H9 (cell line): ENCODE data around the gene CADPS2. TPM values are rescaled to one million over a fixed set of nuclear protein-coding genes. Genes with fewer than 3 reads are reported as not detected.
A peak's percentile ranks its signal among the peaks of the same experiment; 100 is the strongest.

ENCODE experiments used
- DNase-seq: peaks from one replicate; pipeline ENCODE4 v3.0.0-alpha.2; 2017
- H2AFZ ChIP-seq: one replicate; pipeline ENCODE4 v1.6.1; 2013; ENCODE audit warnings: mild to moderate bottlenecking, low read length, control low read depth, moderate library complexity
- H2AK5ac ChIP-seq: 2 replicates; pipeline ENCODE4 v1.6.1; 2013; ENCODE audit warnings: low read length, control low read depth, mixed read lengths; ENCODE audit not compliant: insufficient read length
- H2BK120ac ChIP-seq: one replicate; pipeline ENCODE4 v1.6.1; 2013; ENCODE audit warnings: low read depth, mild to moderate bottlenecking, low read length, control low read depth, inconsistent platforms; ENCODE audit not compliant: poor library complexity, severe bottlenecking
- H2BK12ac ChIP-seq: 2 replicates; pipeline ENCODE4 v1.6.1; 2013; ENCODE audit warnings: low read length, control low read depth, mixed read lengths, low read depth; ENCODE audit not compliant: insufficient read length
- H2BK15ac ChIP-seq: 2 replicates; pipeline ENCODE4 v1.6.1; 2013; ENCODE audit warnings: low read depth, low read length, control low read depth
- H2BK20ac ChIP-seq: one replicate; pipeline ENCODE4 v1.6.1; 2013; ENCODE audit warnings: low read depth, mild to moderate bottlenecking, low read length, control low read depth, inconsistent platforms; ENCODE audit not compliant: poor library complexity, severe bottlenecking
- H2BK5ac ChIP-seq: 2 replicates; pipeline ENCODE4 v1.6.1; 2013; ENCODE audit warnings: low read length, control low read depth, mixed read lengths; ENCODE audit not compliant: insufficient read length
- H3K14ac ChIP-seq: 2 replicates; pipeline ENCODE4 v1.6.1; 2013; ENCODE audit warnings: low read length, control low read depth; ENCODE audit not compliant: insufficient read depth
- H3K18ac ChIP-seq: 2 replicates; pipeline ENCODE4 v1.6.1; 2013; ENCODE audit warnings: low read depth, mild to moderate bottlenecking, mixed read lengths, low read length, control low read depth; ENCODE audit not compliant: insufficient read length
- H3K23ac ChIP-seq: 2 replicates; pipeline ENCODE4 v1.6.1; 2013; ENCODE audit warnings: low read length, control low read depth, mixed read lengths, low read depth; ENCODE audit not compliant: insufficient read length
- H3K23me2 ChIP-seq: 2 replicates; pipeline ENCODE4 v1.6.1; 2013; ENCODE audit warnings: low read depth, mild to moderate bottlenecking, mixed read lengths, low read length, control low read depth; ENCODE audit not compliant: insufficient read length, poor library complexity, severe bottlenecking
- H3K27ac ChIP-seq: 2 replicates; pipeline ENCODE4 v1.5.1; 2013; ENCODE audit warnings: low read length, control low read depth, mixed read lengths, low read depth; ENCODE audit not compliant: insufficient read length
- H3K27me3 ChIP-seq: 2 replicates; pipeline ENCODE4 v1.6.1; 2013; ENCODE audit warnings: low read length, control low read depth, inconsistent platforms; ENCODE audit not compliant: insufficient read depth
- H3K4ac ChIP-seq: 2 replicates; pipeline ENCODE4 v1.6.1; 2013; ENCODE audit warnings: low read depth, mild to moderate bottlenecking, control low read depth, inconsistent platforms, low read length, moderate library complexity
- H3K4me1 ChIP-seq: 2 replicates; pipeline ENCODE4 v1.6.1; 2013; ENCODE audit warnings: low read length, control low read depth, inconsistent platforms; ENCODE audit not compliant: insufficient read depth
- H3K4me2 ChIP-seq: 2 replicates; pipeline ENCODE4 v1.6.1; 2013; ENCODE audit warnings: low read length, control low read depth, mixed read lengths; ENCODE audit not compliant: insufficient read length, insufficient read depth
- H3K56ac ChIP-seq: 2 replicates; pipeline ENCODE4 v1.6.1; 2013; ENCODE audit warnings: low read depth, mild to moderate bottlenecking, mixed read lengths, low read length, control low read depth; ENCODE audit not compliant: insufficient read length
- H3K79me1 ChIP-seq: 2 replicates; pipeline ENCODE4 v1.6.1; 2013; ENCODE audit warnings: low read depth, mild to moderate bottlenecking, moderate library complexity, low read length, control low read depth, inconsistent platforms; ENCODE audit not compliant: insufficient read depth, poor library complexity, severe bottlenecking
- H3K79me2 ChIP-seq: 2 replicates; pipeline ENCODE4 v1.6.1; 2013; ENCODE audit warnings: low read length, control low read depth, inconsistent platforms; ENCODE audit not compliant: insufficient read depth
- H3K9ac ChIP-seq: 2 replicates; pipeline ENCODE4 v1.6.1; 2013; ENCODE audit warnings: low read length, control low read depth, mixed read lengths; ENCODE audit not compliant: insufficient read length; ENCODE audit errors: extremely low read depth
- H3K9me3 ChIP-seq: one replicate; pipeline ENCODE4 v1.6.1; 2013; ENCODE audit warnings: low read depth, low read length, inconsistent platforms; ENCODE audit not compliant: control insufficient read depth
- H3T11ph ChIP-seq: one replicate; pipeline ENCODE4 v1.6.1; 2013; ENCODE audit warnings: mild to moderate bottlenecking, low read length, control low read depth, inconsistent platforms
- H4K20me1 ChIP-seq: one replicate; pipeline ENCODE4 v1.6.1; 2013; ENCODE audit not compliant: control insufficient read depth, insufficient read length, insufficient read depth
- H4K5ac ChIP-seq: 2 replicates; pipeline ENCODE4 v1.6.1; 2013; ENCODE audit warnings: low read depth, mild to moderate bottlenecking, mixed read lengths, low read length, control low read depth; ENCODE audit not compliant: insufficient read length
- H4K8ac ChIP-seq: replicated peaks from 2 replicates; pipeline ENCODE4 v1.6.1; 2013; ENCODE audit warnings: low read length, control low read depth, mixed read lengths, low read depth; ENCODE audit not compliant: insufficient read length
- H4K91ac ChIP-seq: 2 replicates; pipeline ENCODE4 v1.6.1; 2013; ENCODE audit warnings: low read depth, mild to moderate bottlenecking, moderate library complexity, mixed read lengths, low read length, control low read depth; ENCODE audit not compliant: insufficient read length
- H3K27ac Mint-ChIP-seq, 3 experiments: 2 replicates in 2 of 3; 3 replicates in 1 of 3; pipeline ENCODE4 v1.8.0; 2020 to 2021; ENCODE audit warnings: mixed read lengths in 3 of 3, mild to moderate bottlenecking in 1 of 3, moderate library complexity in 1 of 3
- H3K27me3 Mint-ChIP-seq: 2 replicates; pipeline ENCODE4 v1.8.0; 2021; ENCODE audit warnings: low read depth, mild to moderate bottlenecking, moderate library complexity, mixed read lengths
- H3K36me3 Mint-ChIP-seq, 3 experiments: 2 replicates in 2 of 3; 3 replicates in 1 of 3; pipeline ENCODE4 v1.8.0; 2020 to 2021; ENCODE audit warnings: low read depth in 3 of 3, mixed read lengths in 3 of 3; ENCODE audit not compliant: insufficient read depth in 1 of 3
- H3K4me1 Mint-ChIP-seq, 2 experiments: 2 replicates each; pipeline ENCODE4 v1.8.0; 2020; ENCODE audit warnings: mixed read lengths in 2 of 2
- H3K4me3 Mint-ChIP-seq, 2 experiments: 2 replicates in 1 of 2; 3 replicates in 1 of 2; pipeline ENCODE4 v1.8.0; 2020 to 2021; ENCODE audit warnings: mild to moderate bottlenecking in 2 of 2, mixed read lengths in 2 of 2, moderate library complexity in 1 of 2
- H3K9me3 Mint-ChIP-seq, 2 experiments: 2 replicates in 1 of 2; 3 replicates in 1 of 2; pipeline ENCODE4 v1.8.0; 2020; ENCODE audit warnings: mild to moderate bottlenecking in 2 of 2, mixed read lengths in 2 of 2, moderate library complexity in 1 of 2
- WGBS: extraction: QIAGEN DNeasy Blood & Tissue Kit; methylation state at CpG from one replicate; pipeline ENCODE4 v1.1.7; 2013; ENCODE audit warnings: missing lambda C conversion rate, low lambda C conversion rate, mixed read lengths; ENCODE audit not compliant: insufficient read length; ENCODE audit errors: extremely low coverage; 5-methylcytosine and 5-hydroxymethylcytosine counted together
- total RNA-seq: library from RNA; stranded (reverse); gene quantifications from 2 replicates; pipeline ENCODE4 v1.2.1, GENCODE V29; 2021
- TF ChIP-seq, protein P1 (sequence below): fragments of 200-600 bp; sonication (generic); conservative IDR thresholded peaks from 3 replicates; pipeline ENCODE4 v1.8.0; 2021; ENCODE audit warnings: antibody characterized with exemption, mild to moderate bottlenecking

CADPS2 gene
- total RNA-seq, 1 experiment from 2014 or later: 7.1 TPM

DNA sequence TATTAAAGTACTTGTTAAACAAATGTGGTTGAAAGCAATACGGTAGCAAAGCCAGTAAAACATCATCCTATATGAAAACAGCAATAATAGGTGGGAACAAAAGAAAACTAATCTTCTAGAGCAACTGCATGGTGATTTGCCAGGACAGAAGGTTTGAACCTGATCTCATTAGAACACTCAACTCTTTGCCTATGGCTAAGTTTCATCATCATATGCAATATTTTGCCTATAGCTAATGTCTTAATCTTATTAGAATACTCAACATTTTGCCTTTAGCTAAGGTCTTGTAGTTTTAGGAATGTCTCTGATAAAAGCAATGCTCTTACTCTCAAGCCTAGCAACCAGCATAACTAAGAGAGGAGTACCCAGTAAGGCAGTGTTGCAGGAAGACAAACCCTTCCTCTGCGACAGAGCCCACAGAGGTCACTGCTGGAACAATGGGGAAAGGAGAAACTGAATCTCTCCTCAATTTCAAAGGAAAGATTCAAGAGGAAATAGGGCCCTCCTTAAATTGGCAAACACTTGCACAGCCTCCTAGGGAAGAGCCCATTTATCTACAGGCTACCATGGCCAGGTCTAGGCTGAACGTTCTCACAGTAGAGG lies 38.3 kb downstream of the CADPS2 start:
- Mint-ChIP-seq H3K36me3 (peaks cover 3 to 9% (median 7%) of the 10 kb centered on the region in 3 experiments; a peak in 6 of 7 replicates), H3K27ac (peak overlapping the region in 1 of 3 experiments; percentile 29; a peak in 1 of 7 replicates), H3K9me3 (no peaks in the 10 kb centered on the region; a peak in 2 of 5 replicates), H3K4me1 (peaks cover 12 to 18% of the 10 kb centered on the region in 2 experiments), H3K27me3 (no peaks in the 10 kb centered on the region; the same call in 1 of the 2 replicates), H3K4me3 (no peak overlapping the region)
- no CpG with 5 or more reads among the region's 3 CpGs for WGBS
- no peak overlapping the region for H3K4me2 ChIP-seq
- H3K27me3 ChIP-seq: no peaks in the 10 kb centered on the region
- no peak overlapping the region for H3K23ac ChIP-seq
- H3K79me1 ChIP-seq: no peaks in the 10 kb centered on the region
- H3K4me1 ChIP-seq: peaks cover 3% of the 10 kb centered on the region; the same call in 1 of the 2 replicates
- no peaks in the 10 kb centered on the region for H3K23me2 ChIP-seq
- no peaks in the 10 kb centered on the region for H3K9me3 ChIP-seq
- H2BK5ac ChIP-seq: no peak overlapping the region
- H3K18ac ChIP-seq: no peak overlapping the region
- H4K5ac ChIP-seq: no peak overlapping the region
- peak overlapping the region; percentile 31 for H3K27ac ChIP-seq
- H3K9ac ChIP-seq: no peak overlapping the region
- H2BK120ac ChIP-seq: no peak overlapping the region
- H3K56ac ChIP-seq: no peak overlapping the region
- H2BK20ac ChIP-seq: no peak overlapping the region
- no peak overlapping the region for H2BK15ac ChIP-seq
- H3K4ac ChIP-seq: no peak overlapping the region
- TF ChIP-seq, protein P1, sequence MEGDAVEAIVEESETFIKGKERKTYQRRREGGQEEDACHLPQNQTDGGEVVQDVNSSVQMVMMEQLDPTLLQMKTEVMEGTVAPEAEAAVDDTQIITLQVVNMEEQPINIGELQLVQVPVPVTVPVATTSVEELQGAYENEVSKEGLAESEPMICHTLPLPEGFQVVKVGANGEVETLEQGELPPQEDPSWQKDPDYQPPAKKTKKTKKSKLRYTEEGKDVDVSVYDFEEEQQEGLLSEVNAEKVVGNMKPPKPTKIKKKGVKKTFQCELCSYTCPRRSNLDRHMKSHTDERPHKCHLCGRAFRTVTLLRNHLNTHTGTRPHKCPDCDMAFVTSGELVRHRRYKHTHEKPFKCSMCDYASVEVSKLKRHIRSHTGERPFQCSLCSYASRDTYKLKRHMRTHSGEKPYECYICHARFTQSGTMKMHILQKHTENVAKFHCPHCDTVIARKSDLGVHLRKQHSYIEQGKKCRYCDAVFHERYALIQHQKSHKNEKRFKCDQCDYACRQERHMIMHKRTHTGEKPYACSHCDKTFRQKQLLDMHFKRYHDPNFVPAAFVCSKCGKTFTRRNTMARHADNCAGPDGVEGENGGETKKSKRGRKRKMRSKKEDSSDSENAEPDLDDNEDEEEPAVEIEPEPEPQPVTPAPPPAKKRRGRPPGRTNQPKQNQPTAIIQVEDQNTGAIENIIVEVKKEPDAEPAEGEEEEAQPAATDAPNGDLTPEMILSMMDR: no peak
- H4K8ac ChIP-seq: no peak overlapping the region
- DNase-seq: no peak
- H4K20me1 ChIP-seq: no peaks in the 10 kb centered on the region
- H3K14ac ChIP-seq: no peak overlapping the region
- no peak overlapping the region for H2AK5ac ChIP-seq
- no peak overlapping the region for H2BK12ac ChIP-seq
- no peaks in the 10 kb centered on the region for H3K79me2 ChIP-seq
- H4K91ac ChIP-seq: no peak overlapping the region
- no peak overlapping the region for H2AFZ ChIP-seq
- no peak overlapping the region for H3T11ph ChIP-seq
